HG02885 (cell line): Measurements from ENCODE around the gene ATXN1.

Experiments
- ATAC-seq: cut with Tn5 transposase; IDR thresholded peaks from one replicate; pipeline ENCODE4 v1.9.1; 2021; ENCODE audit warnings: mild to moderate bottlenecking; ENCODE audit not compliant: unreplicated experiment, poor library complexity

The ATXN1 gene

DNA sequence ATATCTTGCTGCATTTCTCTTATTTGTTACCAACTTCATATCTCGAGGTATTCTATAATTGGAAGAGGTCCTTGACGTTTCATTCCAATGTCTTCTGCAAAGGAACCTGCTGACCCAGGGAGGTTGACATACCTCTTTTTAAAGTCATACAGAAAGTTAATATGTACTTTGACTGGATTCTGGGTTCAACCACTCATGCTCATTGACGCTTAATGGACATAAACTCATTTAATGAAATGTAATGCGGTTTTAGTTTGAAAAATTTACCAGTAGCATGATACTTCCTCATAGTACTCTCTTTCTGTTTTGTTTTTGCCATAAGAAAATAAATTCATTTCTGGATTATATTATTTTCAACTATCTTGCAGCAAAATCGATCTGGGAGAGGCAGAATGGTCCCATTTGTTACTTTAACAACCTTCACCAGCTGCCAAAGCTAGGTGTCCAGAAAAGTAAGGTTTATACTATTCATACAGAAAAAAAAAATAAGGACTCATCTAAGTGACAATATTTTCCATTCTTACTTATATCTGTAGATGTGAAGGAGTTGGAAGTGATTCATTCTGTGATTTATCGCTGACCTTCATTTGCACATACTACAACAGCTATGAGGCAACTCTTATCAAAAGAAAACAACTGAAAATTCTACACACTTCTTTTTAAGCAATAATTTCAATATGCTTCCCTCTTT is 101.6 kb downstream of the ATXN1 start:
- peak; percentile 35 for ATAC-seq

DNA sequence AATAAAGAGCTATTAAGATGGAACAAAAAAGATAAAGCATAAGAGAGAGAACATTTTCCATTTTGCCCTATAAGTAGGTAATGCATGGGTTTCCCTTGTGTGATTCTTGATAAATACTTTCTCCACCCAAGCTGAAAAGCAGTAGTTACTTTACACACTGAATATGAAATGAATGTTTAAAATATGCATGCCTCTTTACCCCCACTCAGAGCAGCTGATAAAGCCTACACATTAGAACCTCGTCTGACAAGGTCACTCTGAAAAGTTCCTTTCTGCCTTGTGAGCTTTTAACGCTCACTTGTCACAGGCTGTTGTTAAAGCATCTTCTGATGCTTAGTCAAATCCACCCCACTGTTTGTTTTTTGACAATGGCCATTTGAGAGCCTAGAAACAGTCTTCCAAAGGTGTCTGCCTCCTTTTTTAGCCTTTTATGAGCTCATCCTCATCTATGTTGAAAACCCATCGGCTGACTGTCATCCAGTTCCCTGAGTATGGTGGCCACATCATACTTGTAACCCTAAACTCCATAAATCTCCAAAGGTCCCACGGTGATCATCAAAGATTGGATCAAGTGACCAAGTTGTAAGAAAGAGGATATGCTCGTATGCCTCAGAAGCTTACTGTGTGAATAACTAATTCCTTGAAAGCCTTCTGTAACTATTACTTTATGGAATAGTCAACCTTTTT is 102.8 kb downstream of the ATXN1 start:
- ATAC-seq: no peak

DNA sequence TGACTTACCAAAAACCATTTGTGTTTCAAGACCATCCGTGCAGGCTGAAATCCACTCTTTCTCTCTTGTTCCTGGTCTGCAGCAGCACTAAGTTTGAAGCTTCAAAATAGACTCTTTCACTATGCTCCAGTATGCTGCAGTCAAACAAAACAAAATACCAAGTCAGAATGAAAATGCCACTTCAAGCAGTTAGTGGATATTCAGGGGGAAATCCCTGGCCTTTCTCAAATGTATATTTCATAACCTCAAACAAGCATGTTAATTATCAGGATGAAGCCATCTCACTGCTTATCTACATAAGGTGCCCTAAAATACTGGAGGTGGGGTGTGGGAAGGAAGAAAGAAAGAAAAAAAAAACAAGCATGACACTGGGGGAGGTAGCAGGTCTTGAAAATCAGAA is 103.5 kb downstream of the ATXN1 start:
- peak; percentile 71 for ATAC-seq

DNA sequence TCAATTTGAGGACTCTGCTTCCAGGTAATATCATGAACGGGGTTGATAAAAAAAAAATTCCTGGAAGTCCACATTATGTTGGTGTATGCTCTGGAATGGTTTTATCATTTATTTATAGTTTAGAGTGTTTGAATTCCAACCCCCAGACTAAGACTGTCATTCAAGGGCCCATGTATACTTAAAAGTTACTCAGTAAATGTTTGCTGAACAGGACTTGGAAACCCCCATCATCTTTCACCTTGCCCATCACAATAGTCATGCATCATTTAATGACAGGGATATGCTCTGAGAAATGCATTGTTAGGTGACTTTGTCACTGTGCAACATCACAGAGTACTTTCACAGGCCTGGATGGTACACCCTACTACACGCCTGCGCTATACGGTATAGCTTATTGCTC is 104.8 kb downstream of the ATXN1 start:
- ATAC-seq: no peak

DNA sequence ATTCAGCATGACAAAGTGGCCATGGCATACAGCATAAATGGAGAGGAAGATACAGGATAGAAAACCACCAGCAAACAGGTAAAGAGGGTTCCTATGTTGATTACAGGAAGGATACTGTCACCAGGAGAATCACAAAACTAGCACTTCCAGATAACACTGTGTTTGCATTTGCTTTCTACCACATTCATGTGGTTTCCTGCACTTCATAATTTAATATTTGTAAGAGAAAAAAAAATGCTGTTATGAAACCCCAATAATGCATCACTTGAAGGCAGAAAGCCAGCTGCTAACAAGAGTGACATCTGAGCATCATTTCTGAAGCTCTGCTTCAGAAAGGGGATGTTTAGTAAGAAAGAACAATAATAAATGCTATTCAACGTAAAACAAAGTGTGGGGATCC is 106.6 kb downstream of the ATXN1 start:
- ATAC-seq: no peak

DNA sequence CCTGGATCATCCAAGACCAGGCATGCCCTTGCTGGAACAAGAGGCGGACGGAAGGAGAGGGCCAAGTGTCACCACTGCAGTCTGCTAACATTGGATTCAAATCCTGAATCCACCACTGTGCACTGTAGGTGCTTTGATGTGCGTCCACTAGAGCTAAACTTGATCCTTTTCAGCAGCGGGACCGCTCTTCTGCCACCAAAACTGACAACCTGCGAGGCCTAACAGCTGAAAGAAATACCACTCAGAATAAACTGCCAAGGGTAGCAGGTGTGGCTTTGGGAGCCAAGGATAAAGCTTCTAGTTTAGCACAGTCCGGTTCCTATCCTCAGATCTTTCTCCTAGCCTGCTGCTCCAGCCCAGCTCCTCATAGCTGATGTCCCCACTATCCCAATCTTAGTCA is 108.0 kb downstream of the ATXN1 start:
- no peak for ATAC-seq

DNA sequence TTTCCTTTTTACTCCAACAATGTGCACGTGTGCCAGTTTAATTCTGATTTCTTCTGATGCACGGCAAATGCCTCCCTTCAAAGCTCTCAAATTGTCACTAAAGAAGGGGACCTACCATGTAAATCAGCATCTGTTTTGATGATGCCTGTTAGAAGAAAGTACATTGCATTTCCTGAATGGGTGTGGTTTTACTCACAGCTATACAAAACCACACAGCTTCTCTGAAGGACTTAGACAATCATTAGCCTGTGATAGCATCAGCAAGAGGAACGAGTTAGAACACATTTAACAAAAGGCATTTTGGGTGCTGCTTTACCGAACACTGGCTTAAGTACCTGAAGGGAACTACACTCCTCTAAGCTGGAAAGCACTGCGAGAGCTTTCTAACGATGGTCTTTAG is 109.4 kb downstream of the ATXN1 start:
- ATAC-seq: no peak

DNA sequence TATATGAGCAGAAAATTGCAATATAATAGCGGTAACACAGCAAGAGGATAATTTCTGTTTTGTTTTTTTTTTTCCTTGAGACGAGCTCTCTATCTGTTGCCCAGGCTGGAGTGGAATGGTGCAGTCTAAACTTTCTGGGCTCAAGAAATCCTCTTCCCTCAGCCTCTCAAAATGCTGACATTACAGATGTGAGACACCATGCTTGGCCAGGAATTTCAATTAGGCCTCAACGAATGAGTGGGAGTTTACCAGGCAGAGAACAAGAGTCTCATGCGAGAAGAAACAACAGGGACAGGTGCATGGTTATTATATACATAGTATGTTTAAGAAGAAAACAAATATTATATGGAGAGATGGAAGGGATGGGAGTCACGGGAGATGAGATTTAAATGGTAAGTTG is 111.4 kb downstream of the ATXN1 start:
- no peak for ATAC-seq

DNA sequence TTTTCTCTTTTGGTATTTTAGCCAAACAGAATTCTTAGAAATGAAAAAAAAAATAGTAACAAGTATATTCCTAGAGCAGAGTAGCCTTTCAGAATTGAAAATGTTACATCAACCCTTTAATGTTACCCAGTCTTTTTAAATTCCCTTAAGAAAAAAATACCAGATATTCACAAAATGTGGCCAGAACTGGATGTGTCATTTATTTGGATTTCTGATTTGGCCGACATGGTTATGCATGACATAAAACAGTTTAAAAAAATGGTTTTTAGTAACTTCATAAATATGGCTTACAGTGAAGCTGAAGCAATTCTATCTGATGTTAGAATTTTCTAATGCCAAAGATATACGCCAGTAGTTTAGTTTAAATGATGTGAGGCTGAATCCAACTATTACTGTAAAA is 112.0 kb downstream of the ATXN1 start:
- no peak for ATAC-seq

DNA sequence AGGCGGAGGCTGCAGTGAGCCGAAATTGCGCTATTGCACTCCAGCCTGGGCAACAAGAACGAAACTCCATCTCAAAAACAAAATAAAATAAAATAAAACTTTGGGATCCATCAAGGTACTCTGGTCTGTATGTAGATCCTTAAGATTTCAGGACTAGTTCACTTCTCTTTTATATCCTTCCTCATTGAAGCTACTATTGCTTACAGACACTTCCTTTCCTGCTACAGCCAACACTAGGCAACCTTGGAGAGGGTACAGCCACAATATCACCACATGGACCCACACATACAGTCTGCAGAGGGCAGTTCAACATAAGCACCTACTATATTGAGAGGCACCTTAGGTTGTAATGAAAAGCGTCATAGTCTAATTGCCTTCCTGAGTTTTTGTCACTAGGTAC is 113.3 kb downstream of the ATXN1 start:
- no peak for ATAC-seq

DNA sequence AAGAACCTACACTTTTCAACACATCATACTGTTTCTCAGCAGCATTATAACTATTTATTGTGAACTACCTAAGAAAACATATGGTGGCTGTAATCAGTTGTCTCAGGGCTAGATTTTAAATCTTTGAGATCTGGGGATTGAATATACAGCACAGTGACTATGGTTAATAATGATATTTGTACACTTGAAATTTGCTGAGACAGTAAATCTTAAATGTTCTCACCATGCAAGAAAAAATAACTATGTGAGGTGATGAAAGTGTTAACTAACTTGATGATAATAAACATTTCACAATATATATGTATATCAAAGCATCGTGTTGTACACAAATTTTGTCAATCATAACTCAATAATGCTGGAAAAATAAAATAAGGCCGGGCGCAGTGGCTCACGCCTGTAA is 113.8 kb downstream of the ATXN1 start:
- no peak for ATAC-seq

DNA sequence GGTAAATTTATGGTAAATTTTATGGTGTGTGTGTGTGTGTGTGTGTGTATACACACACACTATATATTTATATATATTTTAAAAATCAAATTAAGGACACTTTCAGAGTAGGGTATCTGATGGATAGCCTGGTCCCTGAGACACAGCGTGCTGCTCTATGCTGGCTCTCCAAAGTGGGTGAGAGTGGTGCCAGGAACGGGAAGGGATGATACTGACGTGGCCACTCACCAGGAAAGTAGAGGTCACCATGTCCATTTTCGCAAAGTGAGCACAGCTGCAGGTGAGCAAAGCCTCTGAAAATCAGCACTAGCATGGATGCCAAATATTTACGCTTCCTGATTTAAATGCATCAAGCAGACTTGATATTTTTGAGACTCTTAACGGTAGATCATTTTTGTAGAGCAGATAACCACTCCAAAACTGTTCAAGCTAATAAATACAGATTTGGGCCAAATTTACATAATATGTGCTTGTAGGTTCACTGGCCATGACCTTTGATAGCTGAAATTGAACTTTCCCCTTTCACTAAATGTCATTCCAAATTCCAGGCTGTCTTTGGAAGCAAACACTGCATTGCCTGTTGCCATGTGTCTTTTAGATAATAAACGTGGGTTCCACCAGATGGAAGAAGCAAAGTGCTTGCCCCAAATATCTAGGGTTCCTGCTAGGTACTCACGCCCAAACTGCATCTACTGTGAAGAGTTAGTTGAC is 116.6 kb downstream of the ATXN1 start:
- no peak for ATAC-seq

DNA sequence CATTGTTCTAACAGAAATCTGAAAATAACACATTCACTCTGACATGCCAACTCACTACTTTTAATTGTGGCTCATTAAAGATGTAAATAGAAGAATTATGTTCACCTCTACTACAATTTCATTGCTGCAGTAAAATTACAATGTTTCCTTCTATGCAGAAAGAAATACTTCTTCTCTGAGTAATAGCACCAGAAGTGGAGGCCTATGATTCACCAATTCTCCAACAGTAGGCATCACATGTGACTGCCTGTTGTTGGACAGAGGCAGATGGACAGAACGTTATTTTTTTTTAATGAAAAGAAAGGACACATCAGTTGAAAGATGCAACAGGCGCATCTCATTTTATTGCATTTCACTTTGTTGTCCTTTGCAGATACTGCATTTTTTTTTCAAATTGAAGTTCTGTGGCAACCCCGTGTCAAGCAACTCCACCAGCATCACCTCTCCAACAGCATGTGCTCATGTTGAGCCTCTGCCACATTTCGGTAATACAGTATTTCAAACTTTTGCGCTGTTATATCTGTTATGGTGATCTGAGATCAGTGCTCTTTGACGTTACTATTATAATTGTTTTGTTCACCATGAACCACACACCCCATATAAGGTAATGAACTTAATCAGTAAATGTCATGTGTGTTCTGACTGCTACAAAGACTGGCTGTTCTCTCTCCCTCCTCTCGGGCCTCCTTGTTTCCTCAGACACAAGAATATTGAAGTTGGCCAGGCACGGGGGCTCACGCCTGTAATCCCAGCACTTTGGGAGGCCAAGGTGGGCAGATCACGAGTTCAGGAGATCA is 121.4 kb downstream of the ATXN1 start:
- ATAC-seq: no peak

DNA sequence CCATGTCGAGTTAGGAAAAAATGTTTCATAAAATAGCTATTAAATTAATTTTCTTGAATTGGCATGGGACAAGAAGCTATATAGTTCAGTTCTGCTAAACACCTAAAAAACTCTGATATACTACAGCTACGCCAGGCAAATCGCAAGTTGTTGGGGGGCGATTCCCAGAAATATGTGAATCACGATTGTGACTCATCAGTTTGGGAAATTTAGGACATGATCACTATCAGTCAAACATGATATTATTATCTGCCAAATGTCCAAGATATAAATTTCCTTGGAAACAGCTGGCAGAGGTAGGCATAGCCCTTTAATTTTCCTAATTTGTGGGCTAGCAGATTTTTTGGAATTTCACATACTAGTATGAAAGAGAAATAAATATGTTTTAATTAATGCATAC is 123.6 kb downstream of the ATXN1 start:
- ATAC-seq: no peak

DNA sequence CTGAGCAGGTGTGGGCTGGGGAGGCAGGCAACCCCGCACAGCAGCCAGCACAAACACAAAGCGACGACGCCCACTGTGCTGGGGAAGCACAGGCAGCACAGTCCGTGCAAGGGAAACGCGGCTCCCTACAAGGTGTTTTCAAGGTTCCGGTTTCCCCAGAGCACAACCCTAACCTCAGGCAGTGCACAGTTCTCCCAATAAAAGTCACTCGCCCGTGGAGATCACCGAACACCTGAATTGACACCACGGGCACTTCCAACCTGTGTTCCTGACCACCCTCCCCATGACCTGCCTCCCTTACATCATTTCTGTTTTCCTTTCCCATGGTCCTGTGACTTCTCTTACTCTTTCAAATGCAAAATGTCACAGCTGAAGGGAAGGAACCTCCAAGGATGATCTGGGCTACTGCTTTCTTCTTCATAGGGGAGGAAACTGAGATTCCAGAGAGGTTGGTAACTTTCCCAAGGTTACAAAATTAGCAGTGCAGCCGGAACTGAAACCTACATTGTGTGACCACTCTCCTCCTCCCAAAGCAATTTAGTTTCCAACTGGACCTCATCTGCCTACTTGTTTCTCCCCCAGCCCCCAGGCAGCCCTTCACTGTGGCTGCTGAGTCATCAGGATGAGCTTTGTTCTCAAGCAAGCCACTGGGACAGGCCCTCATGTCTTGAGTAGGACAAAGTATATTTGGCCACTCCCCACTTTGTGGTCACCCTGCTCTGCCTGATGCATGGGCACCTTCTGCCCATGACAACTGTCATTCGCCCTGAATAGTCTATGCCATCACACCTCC is 125.3 kb downstream of the ATXN1 start:
- no peak for ATAC-seq

DNA sequence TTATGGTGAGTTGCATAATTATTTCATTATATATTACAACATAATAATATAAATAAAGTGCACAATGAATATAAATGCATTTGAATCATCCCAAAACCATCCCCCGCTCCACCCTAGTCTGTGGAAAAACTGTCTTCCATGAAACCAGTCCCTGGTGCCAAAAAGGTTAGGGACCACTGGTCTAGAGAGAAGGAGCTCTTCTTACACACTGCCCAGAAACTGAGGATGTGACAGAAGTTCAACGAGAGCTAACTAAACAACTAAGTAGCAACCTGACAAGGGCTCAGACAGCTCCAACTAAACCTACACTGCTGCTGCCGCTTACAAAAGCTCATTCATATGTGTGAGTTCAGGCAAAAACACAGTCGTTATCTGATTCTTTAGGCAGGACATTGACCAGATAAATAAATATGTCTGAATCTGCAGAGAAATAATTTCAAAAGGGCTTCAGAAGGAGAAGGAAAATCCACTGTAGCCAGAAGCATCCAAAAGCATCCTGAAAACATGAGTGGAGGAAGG is 125.9 kb downstream of the ATXN1 start:
- no peak for ATAC-seq

DNA sequence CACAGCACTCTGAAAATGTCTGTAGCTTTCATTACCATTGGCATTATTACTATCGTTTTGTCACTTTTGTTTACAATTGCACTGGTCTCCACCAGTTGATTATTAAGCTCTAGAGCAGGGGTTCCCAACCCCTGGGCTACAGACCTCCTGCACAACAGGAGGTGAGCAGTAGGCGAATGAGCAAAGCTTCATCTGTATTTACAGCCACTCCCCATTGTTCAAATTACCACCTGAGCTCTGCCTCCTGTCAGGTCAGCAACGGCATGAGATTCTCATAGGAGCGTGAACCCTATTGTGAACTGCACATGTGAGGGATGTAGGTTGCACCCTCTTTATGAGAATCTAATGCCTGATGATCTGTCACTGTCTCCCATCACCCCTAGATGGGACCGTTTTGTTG is 126.4 kb downstream of the ATXN1 start:
- ATAC-seq: no peak

DNA sequence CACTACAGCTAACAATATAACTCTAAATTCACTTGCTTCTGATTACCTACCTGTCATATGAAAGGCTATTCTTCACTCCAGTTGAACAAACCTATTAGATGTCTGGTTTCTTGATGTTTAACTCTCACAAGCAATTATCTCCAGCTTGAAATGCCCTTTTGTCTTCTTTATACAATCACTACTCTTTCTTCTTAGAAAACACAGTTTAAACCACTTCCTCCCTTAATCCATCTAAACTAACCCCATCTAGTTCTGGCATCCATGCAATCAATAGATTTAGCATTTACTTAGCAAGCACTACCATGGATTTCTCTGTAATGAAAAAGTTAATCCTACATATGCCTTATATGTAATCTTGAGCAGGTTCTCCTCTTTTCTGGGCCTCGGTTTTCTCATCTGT is 127.3 kb downstream of the ATXN1 start:
- no peak for ATAC-seq

DNA sequence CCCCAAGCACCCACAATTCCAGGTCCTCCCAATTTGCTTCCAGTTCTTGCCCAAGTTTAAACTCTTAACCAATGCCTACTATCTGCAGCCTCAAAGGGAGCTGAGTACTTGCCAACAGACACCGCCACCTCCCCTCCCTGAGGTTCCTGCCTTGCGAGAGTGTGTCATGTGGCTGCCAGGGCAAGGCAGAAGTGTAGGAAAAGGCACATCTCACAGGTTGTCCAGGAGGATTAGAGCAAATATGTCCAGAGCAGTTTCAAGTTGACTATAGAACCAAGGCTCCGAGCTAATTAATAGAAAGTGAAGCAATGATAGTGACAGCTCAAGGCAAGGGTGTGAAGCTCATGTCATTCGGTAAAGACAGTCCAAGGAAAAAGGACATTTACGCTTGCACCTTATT is 127.8 kb downstream of the ATXN1 start:
- ATAC-seq: no peak

DNA sequence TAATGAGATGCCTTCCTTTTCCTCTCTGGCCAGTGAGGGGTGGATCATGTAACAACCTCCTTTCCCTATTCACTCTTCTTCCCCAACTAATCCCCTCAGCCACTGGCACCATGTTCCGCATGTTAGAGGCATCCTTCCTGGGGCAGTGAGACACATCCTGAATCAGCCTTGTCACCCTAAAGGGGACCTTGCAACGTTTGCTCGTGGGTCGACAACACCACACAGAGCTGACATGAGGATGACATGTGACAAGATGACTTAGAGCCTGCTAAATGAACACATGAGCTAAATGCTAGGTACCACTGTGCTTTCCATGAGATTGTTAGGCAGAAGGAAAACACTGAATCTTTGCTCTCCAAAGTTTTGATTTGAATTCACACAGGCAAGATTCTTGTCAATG is 129.2 kb downstream of the ATXN1 start:
- ATAC-seq: no peak
